HUDEP-2 (cell line): ENCODE results near the gene IL19.
A peak's percentile ranks its signal among the peaks of the same experiment; 100 is the strongest.

Experiments
- DNase-seq, 76 experiments: peaks; one replicate each; lab custom pipeline; 2025; ENCODE audit not compliant: unreplicated experiment in 76 of 76; lab: John Stamatoyannopoulos, UW

IL19 gene, protein sequence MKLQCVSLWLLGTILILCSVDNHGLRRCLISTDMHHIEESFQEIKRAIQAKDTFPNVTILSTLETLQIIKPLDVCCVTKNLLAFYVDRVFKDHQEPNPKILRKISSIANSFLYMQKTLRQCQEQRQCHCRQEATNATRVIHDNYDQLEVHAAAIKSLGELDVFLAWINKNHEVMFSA

DNA sequence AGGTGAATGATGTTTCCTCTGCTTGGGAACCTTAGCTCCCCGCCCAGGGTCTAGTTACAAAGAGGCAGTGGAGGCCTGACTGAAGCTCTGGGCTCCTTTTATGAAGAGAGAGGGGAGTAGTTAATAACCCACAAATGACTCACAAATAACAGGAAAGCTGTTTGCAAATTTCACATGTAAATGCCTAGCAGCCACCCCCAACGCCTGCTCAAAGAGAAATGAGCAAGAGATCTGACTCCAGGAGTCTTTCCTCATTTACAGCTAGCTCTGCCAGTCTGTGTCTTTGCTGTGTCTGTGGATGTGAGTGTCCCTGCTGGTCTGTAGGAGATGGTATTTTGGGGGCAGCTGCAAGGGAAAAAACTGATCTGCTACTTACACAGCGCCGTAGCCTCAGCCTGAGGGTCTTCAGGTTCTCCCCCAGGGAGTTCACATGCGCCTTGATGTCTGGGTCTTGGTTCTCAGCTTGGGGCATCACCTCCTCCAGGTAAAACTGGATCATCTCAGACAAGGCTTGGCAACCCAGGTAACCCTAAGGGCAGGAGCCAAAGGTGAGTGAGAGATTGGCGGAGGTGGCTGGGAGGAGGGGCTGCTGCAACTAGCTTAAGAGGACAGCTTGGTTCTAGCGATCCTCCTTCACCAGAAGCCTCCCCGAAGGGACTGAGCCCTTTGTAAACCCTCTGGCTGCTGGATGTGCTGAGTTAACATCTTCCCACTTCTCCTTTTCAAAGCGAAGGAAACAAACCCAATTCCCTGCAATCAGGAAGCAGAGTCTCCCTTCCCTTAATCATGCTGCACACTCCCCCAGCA is at the start of gene IL19:
Gene IL19 (plus strand): TSS at position 243 of the 807 bp plus-strand sequence. CDS start 65,890 bp downstream, outside the sequence.
- no peak for DNase-seq

DNA sequence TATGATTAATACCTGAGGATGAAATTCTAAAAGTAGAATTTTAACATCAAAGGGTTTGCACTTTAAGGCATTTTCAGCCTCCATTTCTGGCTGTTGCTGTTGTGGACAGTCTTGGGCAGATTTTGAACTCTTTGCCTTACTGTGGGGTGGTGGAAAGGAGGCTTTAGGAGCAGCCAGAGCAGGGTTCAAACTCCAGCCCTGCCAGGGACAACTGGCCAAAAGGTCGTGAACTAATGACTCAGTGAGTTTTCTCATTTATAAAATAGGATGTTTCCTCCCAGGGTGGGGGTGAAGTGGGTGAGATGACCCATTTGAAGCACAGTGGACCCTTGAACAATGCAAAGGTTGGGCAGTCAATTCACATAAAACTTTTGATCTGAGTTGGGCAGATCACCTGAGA is 49.1 kb upstream of the IL19 start:
- DNase-seq: no peak

DNA sequence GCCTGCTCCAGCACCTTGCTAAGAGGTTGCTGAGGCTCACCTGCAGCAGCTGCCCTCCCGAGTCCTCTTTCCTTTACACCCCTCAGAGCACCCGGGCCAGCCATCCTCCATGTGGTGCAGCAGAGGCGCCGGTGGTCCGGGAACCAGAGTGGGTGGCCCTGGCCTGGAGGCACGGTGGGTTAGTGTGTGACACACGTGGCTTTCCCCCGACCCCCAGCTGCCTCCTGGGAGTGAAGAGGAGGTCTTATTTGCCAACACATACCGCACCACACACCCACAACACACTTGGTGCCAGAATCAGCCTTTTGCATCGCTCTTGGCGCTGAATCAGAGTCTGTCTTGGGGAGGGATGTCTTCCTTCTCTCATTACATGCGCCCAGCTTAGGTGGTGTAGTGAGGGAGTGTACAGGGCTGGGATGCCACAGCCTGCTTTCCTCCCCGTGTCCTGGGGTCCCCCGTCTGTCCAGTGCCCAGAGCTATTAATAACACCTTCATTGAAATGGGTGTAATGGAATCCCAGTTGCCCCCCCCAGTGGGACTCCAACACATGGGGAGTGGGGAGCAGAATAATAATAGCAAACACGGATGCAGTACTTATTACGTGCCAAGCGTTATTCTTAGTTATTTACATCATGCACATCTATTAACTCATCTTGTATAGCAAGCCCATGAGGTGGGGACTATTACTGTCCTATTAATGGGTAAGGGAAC is 47.7 kb upstream of the IL19 start:
- DNase-seq: no peak

DNA sequence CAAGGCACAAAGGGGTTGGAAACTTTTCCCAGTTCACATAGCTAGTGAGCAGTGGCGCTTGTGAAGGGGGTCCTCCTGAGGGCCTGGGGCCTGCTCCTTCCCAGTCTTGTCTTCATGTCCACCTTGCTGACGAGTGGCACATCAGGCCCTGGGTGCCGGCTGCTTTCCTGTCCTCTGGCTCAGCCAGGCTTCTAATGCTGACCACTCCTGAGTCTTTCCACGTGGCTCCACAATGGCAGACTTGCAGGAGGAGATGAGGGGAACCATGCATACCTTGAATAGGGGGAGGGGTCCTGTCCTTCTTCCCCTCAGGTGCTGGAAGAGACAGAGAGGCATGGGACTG is 47.1 kb upstream of the IL19 start:
- DNase-seq: no peak

DNA sequence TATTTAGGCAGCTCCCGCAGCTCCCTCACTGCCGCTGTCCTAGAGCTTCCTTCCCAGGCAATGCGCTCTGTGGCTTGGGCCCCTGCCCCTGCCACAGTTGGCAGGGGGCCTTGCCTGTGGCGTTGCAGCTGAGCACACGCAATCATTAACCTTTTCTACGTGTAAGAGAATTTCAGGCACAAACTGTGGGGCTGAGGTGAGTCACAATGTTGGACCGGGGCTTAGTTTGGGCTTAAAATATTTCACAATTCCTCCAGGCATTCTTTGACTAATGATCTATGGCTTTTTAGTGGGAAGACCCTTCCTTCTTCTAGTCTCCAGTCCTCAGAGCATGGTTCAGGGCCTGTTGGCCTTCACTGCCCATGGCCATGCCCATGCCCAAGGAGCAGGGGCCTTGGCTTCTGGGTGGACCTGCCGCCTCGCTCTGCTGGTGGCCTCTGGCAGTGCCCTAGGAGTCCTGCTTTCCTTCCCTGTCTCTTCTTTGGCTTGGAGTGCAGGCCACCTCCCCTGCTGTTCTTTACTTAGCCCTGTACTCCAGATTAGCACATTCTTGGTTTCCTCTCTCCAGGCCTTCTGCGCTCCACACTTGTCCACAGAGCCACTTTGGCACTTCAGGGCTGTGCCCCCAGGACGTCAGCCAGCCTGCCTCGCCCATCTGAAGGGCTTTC is 46.6 kb upstream of the IL19 start:
- DNase-seq: no peak

DNA sequence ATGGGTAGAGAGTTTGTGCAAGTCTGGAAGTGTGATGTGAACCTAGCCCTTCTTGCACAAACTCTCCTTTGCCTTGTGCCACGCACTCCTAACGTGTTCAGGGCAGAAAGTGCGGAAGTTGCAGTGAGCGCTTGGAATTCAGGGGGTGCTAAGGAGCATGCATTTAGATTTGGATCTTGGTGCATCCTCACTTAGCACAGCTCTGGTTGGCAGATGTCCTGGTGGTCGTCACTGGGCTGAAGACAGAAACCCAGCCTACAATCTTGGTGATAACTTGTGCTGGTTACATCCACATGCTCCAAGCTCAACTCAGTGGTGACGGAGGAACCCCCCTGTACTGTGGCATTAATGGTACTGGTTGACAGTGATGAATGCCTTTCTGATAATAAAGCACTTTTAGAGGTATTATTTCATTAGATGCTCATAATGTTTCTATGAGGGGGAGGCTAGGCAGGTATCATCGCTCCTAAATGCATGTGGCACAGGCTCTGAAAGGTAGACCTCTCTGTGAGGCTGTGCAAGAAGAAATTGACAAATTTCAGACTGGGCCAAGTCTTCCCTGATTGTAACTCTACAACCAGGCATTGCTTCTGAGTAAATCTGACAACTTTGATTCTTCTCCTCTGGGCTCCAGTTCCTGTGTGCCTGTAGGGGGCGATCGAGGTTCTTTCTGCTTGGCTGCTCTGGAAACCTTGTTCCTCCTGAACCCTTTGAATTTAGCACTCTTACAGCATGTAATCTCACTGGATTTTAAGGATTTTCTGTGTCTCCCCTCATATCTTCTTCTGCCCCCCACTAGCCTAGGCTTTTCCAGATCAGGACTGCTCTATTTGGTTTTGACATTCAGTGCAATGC is 45.2 kb upstream of the IL19 start:
- peak in 40 of 76 experiments; percentile 5 to 59 (median 22) for DNase-seq

DNA sequence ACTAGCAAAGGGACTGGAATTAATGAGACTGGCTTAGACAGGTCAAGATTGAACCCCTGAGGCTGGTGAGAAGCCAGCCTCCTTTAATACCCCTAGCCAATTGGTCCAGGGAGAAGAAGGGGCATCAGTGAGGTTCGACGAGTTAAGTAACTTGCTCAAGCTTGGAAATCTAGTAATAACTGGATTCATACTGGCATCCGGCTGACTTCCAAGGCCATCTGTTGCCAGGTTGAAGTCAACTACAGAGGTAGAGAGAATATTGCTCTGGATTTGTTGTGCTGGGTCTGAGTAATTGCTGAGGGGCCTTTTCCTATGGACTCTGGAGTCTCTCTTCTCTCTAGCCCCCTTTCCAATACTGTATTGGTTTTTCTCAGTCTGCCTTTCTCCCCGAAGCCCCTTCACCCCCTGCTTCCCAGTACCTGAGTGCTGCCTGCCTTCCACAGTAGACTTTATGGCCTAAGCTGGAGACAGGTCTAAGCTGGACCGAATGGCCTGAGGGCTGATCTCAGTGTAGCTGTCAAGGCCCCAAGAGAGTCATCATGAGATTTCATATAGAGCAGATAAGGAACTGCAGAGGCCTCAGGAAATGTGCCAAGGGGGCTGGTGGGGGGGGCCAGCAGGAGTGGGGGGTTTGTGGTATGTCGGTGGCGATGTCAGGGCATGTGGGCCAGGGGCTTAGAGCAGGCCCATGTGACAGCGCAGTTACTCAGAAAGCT is 42.4 kb upstream of the IL19 start:
- DNase-seq: no peak

DNA sequence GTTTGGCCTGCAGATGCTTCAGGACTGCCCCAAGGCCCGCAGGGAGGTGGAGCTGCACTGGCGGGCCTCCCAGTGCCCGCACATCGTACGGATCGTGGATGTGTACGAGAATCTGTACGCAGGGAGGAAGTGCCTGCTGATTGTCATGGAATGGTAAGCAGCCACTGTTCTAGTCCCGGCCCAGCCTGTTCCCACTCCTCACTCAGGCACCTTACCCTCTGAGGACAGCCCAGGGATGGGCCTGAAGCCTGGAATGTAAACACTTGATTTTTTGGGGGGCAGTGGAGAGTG is 41.9 kb upstream of the IL19 start:
- no peak for DNase-seq

DNA sequence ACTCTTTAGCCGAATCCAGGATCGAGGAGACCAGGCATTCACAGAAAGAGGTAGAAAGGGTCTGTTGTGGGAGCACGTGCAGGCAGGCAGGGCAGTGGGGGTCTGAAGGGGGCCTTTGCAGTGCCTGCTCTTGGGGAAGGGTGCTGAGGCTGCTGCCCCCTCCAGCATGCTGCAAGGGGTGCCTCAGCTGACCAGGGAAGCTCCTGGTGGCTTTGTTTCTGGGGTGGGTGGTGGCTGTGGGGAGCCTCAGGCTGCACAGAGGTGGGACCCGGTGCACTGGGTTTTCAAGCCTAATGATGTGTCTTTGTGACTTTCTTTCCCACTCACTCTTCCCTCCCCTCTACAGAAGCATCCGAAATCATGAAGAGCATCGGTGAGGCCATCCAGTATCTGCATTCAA is 41.5 kb upstream of the IL19 start:
- no peak for DNase-seq

DNA sequence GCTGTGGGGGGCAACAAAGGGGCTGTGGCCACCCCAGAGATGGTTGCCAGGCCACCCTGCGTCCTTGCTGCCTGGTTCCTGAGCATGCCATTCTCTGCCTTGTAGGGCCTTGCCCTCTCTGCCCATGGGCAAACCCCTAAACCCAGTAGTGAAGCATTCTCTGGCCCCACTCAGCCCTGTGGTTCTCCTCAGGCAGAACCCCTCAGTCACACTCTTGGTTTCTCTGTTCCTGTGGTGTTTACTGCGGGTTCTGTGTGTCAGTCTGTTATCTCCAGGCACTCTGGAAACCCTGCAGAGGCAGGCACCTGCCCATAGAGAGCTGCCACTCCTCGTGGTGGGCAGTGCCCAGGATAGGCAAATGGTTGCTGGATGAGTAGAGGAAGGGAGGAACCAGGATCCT is 41.1 kb upstream of the IL19 start:
- no peak for DNase-seq

DNA sequence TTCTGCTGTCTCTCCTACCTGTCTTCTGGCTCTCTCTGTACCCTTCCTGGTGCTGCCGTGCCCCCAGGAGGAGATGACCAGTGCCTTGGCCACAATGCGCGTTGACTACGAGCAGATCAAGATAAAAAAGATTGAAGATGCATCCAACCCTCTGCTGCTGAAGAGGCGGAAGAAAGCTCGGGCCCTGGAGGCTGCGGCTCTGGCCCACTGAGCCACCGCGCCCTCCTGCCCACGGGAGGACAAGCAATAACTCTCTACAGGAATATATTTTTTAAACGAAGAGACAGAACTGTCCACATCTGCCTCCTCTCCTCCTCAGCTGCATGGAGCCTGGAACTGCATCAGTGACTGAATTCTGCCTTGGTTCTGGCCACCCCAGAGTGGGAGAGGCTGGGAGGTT is 38.1 kb upstream of the IL19 start:
- no peak for DNase-seq

DNA sequence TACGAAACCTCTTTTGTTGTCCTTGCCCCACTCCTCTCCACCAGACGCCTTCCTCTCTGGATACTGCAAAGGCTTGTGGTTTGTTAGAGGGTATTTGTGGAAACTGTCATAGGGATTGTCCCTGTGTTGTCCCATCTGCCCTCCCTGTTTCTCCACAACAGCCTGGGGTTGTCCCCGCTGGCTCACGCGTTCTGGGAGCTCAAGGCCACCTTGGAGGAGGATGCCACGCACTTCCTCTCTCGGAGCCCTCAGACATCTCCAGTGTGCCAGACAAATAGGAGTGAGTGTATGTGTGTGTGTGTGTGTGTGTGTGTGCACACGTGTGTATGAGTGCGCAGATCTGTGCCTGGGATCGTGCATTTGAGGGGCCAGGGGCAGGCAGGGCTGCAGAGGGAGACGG is 37.6 kb upstream of the IL19 start:
- DNase-seq: no peak

DNA sequence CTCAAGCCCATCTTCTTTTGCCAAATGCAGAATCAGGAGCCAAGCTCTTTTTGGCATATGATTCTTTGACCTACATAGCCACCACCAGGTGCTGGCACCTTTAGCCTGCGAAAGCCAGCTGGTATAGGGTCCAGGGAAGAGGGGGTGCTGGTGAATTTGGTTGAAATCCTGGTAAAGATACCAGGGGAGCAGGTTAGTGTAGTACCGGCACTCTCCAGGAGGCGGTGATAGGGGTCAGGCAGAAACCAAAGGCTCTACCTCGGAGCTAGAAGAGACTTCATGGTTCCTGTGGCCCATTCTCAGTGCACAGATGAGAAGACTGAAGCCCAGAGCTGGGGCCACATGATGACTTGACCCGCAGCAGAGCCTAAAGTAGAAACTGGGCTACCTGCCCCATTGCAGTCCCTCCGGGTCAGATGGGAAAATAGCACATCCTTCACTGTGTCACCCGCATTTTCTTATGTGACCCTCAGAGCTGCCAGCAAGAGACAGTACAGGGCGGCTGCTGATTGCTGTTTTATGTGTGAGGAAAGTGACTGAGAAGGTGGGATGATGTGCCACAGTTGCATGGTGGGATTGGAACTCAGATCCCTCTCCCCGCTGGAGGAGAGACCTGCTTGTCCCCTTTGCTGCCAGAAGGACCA is 36.0 kb upstream of the IL19 start:
- DNase-seq: peak in 51 of 76 experiments; percentile 2 to 72 (median 43)

DNA sequence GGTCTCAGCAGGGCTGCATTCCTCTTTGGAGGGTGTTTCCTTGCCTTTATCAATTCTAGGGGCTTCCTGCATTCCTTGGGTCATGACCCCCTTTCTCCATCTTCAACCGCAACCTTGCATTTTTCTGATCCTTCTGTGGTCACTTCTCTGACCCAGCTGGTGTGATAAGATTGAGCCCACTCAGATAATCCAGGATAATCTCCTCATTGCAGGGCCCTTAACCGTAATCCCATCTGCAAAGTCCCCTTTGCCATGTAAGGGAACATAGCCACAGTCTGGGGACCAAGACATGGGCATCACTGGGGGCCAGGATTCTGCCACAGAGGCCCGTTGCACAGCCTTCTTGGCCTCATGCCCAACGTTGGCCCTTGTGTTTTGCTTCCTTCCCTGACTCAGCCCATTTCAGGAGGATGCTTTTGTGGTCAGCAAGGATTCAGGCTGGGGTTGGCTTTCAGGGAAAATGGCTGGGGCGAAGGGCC is 35.0 kb upstream of the IL19 start:
- DNase-seq: peak in 24 of 76 experiments; percentile 6 to 59 (median 26)

DNA sequence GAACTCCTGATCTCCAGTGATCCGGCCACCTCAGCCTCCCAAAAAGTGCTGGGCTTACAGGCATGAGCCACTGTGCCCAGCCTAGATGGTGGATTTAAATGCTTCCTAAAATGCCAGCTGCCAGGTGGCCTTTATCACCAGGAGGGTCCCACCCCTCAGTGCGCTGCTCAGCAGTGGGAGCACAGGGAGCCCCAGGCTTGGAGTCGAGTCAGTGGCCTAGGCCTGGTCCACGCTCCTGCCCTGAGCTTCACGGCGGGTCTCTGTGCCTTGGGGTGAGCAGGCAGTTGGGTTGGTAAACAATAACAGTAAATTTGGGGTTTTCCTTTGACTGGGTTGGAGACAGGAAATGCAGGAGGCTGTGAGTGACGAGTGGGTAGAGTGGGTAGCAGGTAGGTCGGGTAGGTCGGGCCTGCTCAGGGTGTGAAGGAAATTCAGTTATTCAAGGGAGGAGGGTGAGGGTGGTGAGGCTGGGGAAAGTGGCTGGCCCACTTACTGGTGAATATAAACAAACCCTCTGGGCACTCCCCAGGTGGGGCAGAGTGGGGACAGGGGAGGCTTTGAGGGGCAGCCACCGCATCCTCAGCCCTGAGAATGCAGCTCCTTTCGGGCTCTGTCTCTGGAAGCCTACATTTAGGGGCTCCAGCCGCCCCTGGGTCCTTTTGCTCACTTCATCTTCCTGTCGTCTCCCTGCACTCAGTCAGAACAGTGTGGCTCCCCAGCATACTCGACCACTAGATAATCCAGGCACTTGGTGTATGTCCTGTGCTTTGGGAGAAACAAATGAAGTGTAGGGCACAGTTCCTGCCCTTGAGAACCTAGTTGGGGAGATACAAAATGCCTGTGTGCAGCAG is 33.5 kb upstream of the IL19 start:
- no peak for DNase-seq

DNA sequence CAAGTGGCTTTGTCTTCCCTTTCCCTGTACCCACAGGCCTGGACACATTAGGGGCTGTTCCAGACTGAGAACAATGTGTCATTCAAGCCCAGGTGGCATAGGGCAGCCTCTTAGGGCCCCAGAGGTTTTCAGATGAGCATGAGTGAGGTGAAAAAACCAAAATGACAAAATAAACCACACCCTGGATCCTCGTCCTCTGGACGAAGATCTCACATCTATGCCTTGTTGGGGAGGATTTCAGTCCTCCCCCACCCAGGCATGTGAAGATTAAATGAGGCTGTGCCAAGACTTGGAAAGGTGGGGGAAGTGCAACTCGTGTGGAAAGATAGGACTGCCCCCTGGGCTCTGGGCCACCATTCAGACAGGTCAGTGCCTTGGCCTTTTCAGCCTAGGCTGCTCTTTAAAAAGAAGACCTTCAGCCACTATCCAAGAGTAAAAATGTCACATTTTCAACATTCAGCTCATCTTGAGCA is 32.8 kb upstream of the IL19 start:
- peak in 61 of 76 experiments; percentile 5 to 72 (median 40) for DNase-seq

DNA sequence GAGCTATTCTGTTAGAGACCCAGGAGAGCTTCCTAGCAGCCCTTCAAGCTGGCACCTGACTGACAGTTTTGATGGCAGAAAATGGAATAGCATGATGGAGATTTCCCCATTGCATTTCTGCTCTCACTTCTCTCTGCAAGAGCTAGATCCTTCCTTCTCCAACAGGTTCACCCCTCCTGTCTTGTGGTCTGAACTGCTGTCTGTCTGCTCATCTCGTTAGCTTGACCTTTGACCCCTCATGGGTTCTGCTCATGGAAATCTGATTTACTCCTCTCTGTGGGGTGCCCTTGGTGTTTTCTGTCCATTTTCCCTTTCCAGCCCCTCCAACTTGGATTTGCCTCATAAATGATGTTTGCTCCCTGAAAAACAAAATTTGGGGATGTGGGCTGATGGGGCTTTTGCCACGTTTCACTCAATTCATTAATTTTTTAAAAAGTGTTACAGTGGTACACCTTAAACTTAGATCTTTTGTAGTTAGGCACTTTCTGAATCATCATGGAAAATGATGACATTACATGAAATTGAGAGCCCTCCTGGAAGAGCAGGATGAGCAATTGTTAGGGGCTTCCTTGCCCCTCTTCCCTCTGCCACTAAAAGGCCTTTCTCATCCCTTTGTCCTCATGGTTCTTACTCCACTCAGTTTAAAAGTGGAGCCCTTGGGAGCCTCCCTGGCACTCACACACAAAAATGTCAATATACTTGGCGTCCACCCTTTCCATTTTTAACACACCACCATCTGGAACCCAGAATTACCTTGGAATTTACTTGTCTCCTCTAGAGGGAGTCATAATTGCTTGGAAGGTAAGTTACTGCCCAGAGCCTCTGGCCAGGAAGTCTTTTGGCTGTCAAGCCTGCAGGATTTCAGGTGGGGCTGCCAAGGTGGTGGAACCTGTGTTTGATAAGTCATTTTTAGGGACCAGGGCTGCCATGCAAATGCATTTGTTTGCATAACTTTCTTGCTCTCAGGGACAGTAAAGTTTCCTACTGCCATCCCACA is 31.9 kb upstream of the IL19 start:
- DNase-seq: peak in 2 of 76 experiments; percentile 1 to 2
